MM.1S (cell line): ENCODE measurements around the gene UBE2R2.
"Not testable (repeated sequence)": the region's sequence is repeated elsewhere in the genome, so short reads cannot be mapped to it uniquely, and the experiment has no call there.

ENCODE experiments used
- DNase-seq: peaks from one replicate; pipeline ENCODE4 v3.0.0-alpha.2; 2015
- H2AFZ ChIP-seq: fragments of 300-600 bp; sonication (generic); 2 replicates; pipeline ENCODE4 v1.6.0; 2016; ENCODE audit warnings: antibody characterized with exemption, low read length
- H3F3A ChIP-seq: fragments of 300-600 bp; sonication (generic); 2 replicates; pipeline ENCODE4 v1.6.1; 2016; ENCODE audit warnings: mild to moderate bottlenecking, antibody characterized with exemption, low read length, moderate library complexity, mixed read lengths; ENCODE audit not compliant: insufficient read depth
- H3K27ac ChIP-seq: fragments of 300-600 bp; sonication (generic); 2 replicates; pipeline ENCODE4 v1.5.1; 2016; ENCODE audit warnings: mild to moderate bottlenecking, low read length
- H3K27me3 ChIP-seq: fragments of 300-600 bp; sonication (generic); replicated peaks from 2 replicates; pipeline ENCODE4 v1.6.0; 2016; ENCODE audit warnings: low read length; ENCODE audit not compliant: insufficient read depth
- H3K36me3 ChIP-seq: fragments of 300-600 bp; sonication (generic); replicated peaks from 2 replicates; pipeline ENCODE4 v1.6.1; 2016; ENCODE audit warnings: mild to moderate bottlenecking, low read length, mixed read lengths; ENCODE audit not compliant: insufficient read depth
- H3K4me1 ChIP-seq: fragments of 300-600 bp; sonication (generic); 2 replicates; pipeline ENCODE4 v1.6.1; 2016; ENCODE audit warnings: low read length, mixed read lengths
- H3K4me2 ChIP-seq: fragments of 300-600 bp; sonication (generic); 2 replicates; pipeline ENCODE4 v1.6.0; 2016; ENCODE audit warnings: low read depth, low read length
- H3K4me3 ChIP-seq: fragments of 300-600 bp; sonication (generic); 2 replicates; pipeline ENCODE4 v1.5.1; 2016; ENCODE audit warnings: low read length, mixed read lengths
- H3K79me2 ChIP-seq: fragments of 300-600 bp; sonication (generic); 2 replicates; pipeline ENCODE4 v1.6.1; 2016; ENCODE audit warnings: mixed run types, low read length, mixed read lengths
- H3K9ac ChIP-seq: fragments of 300-600 bp; sonication (generic); 2 replicates; pipeline ENCODE4 v1.6.1; 2016; ENCODE audit warnings: low read length, mixed read lengths
- H3K9me2 ChIP-seq: fragments of 300-600 bp; sonication (generic); replicated peaks from 2 replicates; pipeline ENCODE4 v1.6.1; 2016; ENCODE audit warnings: mild to moderate bottlenecking, low read length, mixed read lengths; ENCODE audit not compliant: insufficient read depth
- H3K9me3 ChIP-seq: fragments of 300-600 bp; sonication (generic); replicated peaks from 2 replicates; pipeline ENCODE4 v1.6.1; 2016; ENCODE audit warnings: mild to moderate bottlenecking, low read length, mixed read lengths; ENCODE audit not compliant: insufficient read depth
- H4K20me1 ChIP-seq: fragments of 300-600 bp; sonication (generic); 2 replicates; pipeline ENCODE4 v1.6.1; 2016; ENCODE audit warnings: mild to moderate bottlenecking, low read length, moderate library complexity, mixed read lengths; ENCODE audit not compliant: insufficient read depth
- EZH2 ChIP-seq: fragments of 300-600 bp; sonication (generic); optimal IDR thresholded peaks from 2 replicates; pipeline ENCODE3; 2017; ENCODE audit warnings: low read depth, mild to moderate bottlenecking, antibody characterized with exemption, low read length, mixed read lengths
- EZH2phosphoT487 ChIP-seq: fragments of 300-600 bp; sonication (generic); IDR thresholded peaks from 2 replicates; pipeline ENCODE4 v1.6.1; 2018; ENCODE audit warnings: antibody characterized with exemption, low read length
- TF ChIP-seq, protein P1 (sequence below): fragments of 300-600 bp; sonication (generic); IDR thresholded peaks from 2 replicates; pipeline ENCODE4 v1.5.1; 2016; ENCODE audit warnings: antibody characterized with exemption, low read length, mixed read lengths

UBE2R2 gene

DNA sequence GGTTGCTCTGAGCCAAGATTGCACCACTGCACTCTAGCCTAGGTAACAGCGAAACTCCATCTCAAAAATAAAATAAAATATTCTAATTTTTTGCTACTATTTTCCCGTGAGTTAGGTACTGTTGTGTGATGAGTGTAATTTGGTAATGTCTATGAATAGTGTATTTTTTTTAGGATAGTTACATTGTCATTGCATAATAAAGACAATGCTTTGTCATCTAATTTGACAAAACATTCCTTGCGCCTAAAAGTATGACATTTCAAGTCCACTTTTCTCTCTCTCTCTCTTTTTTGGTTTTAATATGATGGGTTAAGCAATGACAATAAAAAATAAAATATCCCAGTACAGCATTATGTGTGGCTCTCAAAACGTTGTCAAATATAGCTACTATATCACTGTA, 29.3 kb downstream of the UBE2R2 start:
- Histone ChIP-seq H3K36me3 (no peaks in the 10 kb centered on the region), H3F3A (no peaks in the 10 kb centered on the region), H3K9ac (no peak overlapping the region), H2AFZ (no peak overlapping the region), H3K4me1 (no peaks in the 10 kb centered on the region), H3K9me2 (no peaks in the 10 kb centered on the region), H3K9me3 (no peaks in the 10 kb centered on the region), H4K20me1 (peaks cover 10% of the 10 kb centered on the region; the same call in 1 of the 2 replicates), H3K4me2 (no peak overlapping the region), H3K79me2 (peaks cover 88% of the 10 kb centered on the region), H3K27me3 (no peaks in the 10 kb centered on the region), H3K4me3 (no peak overlapping the region), H3K27ac (no peak overlapping the region)
- TF ChIP-seq EZH2: no peak
- no peak for TF ChIP-seq EZH2phosphoT487
- TF ChIP-seq, protein P1, sequence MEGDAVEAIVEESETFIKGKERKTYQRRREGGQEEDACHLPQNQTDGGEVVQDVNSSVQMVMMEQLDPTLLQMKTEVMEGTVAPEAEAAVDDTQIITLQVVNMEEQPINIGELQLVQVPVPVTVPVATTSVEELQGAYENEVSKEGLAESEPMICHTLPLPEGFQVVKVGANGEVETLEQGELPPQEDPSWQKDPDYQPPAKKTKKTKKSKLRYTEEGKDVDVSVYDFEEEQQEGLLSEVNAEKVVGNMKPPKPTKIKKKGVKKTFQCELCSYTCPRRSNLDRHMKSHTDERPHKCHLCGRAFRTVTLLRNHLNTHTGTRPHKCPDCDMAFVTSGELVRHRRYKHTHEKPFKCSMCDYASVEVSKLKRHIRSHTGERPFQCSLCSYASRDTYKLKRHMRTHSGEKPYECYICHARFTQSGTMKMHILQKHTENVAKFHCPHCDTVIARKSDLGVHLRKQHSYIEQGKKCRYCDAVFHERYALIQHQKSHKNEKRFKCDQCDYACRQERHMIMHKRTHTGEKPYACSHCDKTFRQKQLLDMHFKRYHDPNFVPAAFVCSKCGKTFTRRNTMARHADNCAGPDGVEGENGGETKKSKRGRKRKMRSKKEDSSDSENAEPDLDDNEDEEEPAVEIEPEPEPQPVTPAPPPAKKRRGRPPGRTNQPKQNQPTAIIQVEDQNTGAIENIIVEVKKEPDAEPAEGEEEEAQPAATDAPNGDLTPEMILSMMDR: no peak
- no peak for DNase-seq

DNA sequence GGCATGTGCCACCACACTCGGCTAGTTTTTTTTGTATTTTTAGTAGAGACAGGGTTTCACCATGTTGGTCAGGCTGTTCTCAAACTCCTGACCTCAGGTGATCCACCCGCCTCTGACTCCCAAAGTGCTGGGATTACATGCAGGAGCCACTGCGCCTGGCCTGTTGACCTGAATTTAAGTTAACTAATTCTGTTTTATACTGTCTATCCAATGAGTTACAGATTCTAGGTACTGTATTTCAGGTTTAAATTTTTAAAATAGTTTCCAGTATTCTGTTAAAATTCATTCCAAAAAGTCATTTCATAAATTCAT, 30.9 kb downstream of the UBE2R2 start:
- H3K27me3 ChIP-seq, DNase-seq, H3K9me3 ChIP-seq, H4K20me1 ChIP-seq, H3K4me1 ChIP-seq, H3F3A ChIP-seq, H3K4me2 ChIP-seq, H3K9me2 ChIP-seq, H3K9ac ChIP-seq, H3K4me3 ChIP-seq, H3K27ac ChIP-seq, H3K36me3 ChIP-seq, H2AFZ ChIP-seq: not testable (repeated sequence)
- H3K79me2 ChIP-seq: peaks cover 86% of the 10 kb centered on the region

DNA sequence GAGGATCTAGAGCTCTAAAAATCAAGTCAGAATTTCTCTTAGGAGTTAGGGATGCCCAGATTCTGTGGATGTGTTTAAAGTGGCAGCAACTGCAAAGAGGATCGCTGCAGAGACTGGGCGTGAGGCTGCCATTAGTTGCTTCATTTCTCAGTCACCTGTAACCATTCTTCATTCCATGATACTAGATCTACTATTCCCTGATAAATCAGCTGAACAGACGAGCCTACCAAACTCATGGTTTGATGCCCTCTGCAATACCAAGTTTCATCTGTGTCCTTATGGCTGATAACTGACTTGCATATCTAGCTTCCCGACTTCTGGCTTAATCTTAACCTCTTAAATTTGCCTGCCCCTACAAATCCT, 33.3 kb downstream of the UBE2R2 start:
- H3K27me3 ChIP-seq: no peaks in the 10 kb centered on the region
- no peak overlapping the region for H3K9ac ChIP-seq
- no peaks in the 10 kb centered on the region for H3K9me3 ChIP-seq
- no peaks in the 10 kb centered on the region for H3F3A ChIP-seq
- no peak for DNase-seq
- H3K4me1 ChIP-seq: no peaks in the 10 kb centered on the region
- no peak overlapping the region for H3K4me2 ChIP-seq
- H3K9me2 ChIP-seq: no peaks in the 10 kb centered on the region
- H3K36me3 ChIP-seq: no peaks in the 10 kb centered on the region
- peaks cover 10% of the 10 kb centered on the region; the same call in 1 of the 2 replicates for H4K20me1 ChIP-seq
- TF ChIP-seq, protein P1: no peak
- TF ChIP-seq EZH2 (no peak), EZH2phosphoT487 (no peak)
- H3K4me3 ChIP-seq: no peak overlapping the region
- peaks cover 87% of the 10 kb centered on the region for H3K79me2 ChIP-seq
- no peak overlapping the region for H2AFZ ChIP-seq
- H3K27ac ChIP-seq: no peak overlapping the region

DNA sequence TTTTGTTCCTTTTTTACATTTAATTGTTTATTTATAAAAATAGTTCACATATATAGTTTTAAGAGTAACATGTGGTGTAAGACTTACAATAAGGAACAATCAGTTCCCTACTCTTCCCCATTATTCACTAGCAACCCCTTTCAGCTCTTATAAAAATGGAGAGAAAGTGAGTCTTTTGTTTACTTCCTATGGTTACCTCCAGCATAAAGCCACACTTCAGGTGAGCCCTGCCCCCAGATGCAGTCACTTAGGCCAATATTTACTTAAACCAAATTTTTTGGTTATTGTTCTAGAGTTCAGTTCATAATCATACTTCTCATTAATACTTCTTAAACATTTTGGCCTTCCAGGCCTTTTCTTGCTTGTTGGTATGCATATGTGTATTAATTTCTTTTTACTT, 33.7 kb downstream of the UBE2R2 start:
- Histone ChIP-seq H4K20me1 (peaks cover 10% of the 10 kb centered on the region; the same call in 1 of the 2 replicates), H3K27ac (no peak overlapping the region), H3K4me1 (no peaks in the 10 kb centered on the region), H3K4me2 (no peak overlapping the region), H3K9me3 (no peaks in the 10 kb centered on the region), H3K36me3 (no peaks in the 10 kb centered on the region), H3F3A (no peaks in the 10 kb centered on the region), H3K4me3 (no peak overlapping the region), H2AFZ (no peak overlapping the region), H3K9me2 (no peaks in the 10 kb centered on the region), H3K9ac (no peak overlapping the region), H3K79me2 (peaks cover 87% of the 10 kb centered on the region), H3K27me3 (no peaks in the 10 kb centered on the region)
- no peak for DNase-seq
- TF ChIP-seq, protein P1: no peak
- no peak for TF ChIP-seq EZH2
- TF ChIP-seq EZH2phosphoT487: no peak
